WTC11 (cell line): ENCODE data around the gene MYBPHL. TPM values are rescaled to one million over a fixed set of nuclear protein-coding genes. Genes with fewer than 3 reads are reported as not detected.

Source experiments
- ATAC-seq: fragments of 200-7000 bp; cut with Tn5 transposase; 2 replicates; pipeline ENCODE4 v1.10.0; 2021; ENCODE audit warnings: mild to moderate bottlenecking, moderate library complexity
- CTCF ChIA-PET: fragments of 300-600 bp; sonication (Branson Sonifier 250); formaldehyde crosslinking; loops from one replicate; lab custom pipeline; 2021; ENCODE audit warnings: antibody characterized with exemption; lab: Charles Lee
- POLR2A ChIA-PET: fragments of 350-600 bp; sonication (Branson Sonifier 250); formaldehyde crosslinking; loops from one replicate; lab custom pipeline; 2021; ENCODE audit warnings: antibody characterized with exemption; lab: Charles Lee
- DNase-seq: peaks from one replicate; pipeline ENCODE4 v3.0.0; 2021; ENCODE audit warnings: low spot score
- H3K27ac Mint-ChIP-seq: 2 replicates; pipeline ENCODE4 v1.8.0; 2021; ENCODE audit warnings: mixed read lengths
- H3K27me3 Mint-ChIP-seq: 2 replicates; pipeline ENCODE4 v1.8.0; 2021; ENCODE audit warnings: low read depth, mild to moderate bottlenecking, moderate library complexity, mixed read lengths
- H3K36me3 Mint-ChIP-seq: 2 replicates; pipeline ENCODE4 v1.8.0; 2021; ENCODE audit warnings: mixed read lengths
- H3K4me1 Mint-ChIP-seq: 2 replicates; pipeline ENCODE4 v1.8.0; 2022; ENCODE audit warnings: mixed read lengths
- H3K4me3 Mint-ChIP-seq: 2 replicates; pipeline ENCODE4 v1.8.0; 2021; ENCODE audit warnings: mild to moderate bottlenecking, moderate library complexity, mixed read lengths
- H3K9me3 Mint-ChIP-seq: 2 replicates; pipeline ENCODE4 v1.8.0; 2021; ENCODE audit warnings: mixed read lengths
- AR ChIP-seq: fragments of 250-450 bp; sonication (Bioruptor Pico); IDR thresholded peaks from 2 replicates; pipeline ENCODE4 v1.9.0; 2021; ENCODE audit warnings: mild to moderate bottlenecking
- CBFB ChIP-seq: sonication (generic); formaldehyde crosslinking; IDR thresholded peaks from 2 replicates; pipeline ENCODE4 v1.8.1; 2022; ENCODE audit warnings: mild to moderate bottlenecking, low read depth, missing genetic modification reagents
- CDX4 ChIP-seq: fragments of 250-450 bp; sonication (Bioruptor Pico); IDR thresholded peaks from 2 replicates; pipeline ENCODE4 v1.9.0; 2021; ENCODE audit warnings: moderate library complexity, mild to moderate bottlenecking, inconsistent platforms, borderline replicate concordance
- CTCF ChIP-seq: fragments of 200-600 bp; IDR thresholded peaks from 2 replicates; pipeline ENCODE4 v1.8.0; 2022; ENCODE audit warnings: antibody characterized with exemption
- FOXJ3 ChIP-seq: sonication (generic); formaldehyde crosslinking; IDR thresholded peaks from 2 replicates; pipeline ENCODE4 v1.9.0; 2021; ENCODE audit warnings: missing genetic modification reagents, mild to moderate bottlenecking, borderline replicate concordance
- OVOL2 ChIP-seq: fragments of 250-450 bp; sonication (Bioruptor Pico); IDR thresholded peaks from 2 replicates; pipeline ENCODE4 v1.9.0; 2021; ENCODE audit warnings: mild to moderate bottlenecking, borderline replicate concordance
- PRDM15 ChIP-seq: sonication (generic); formaldehyde crosslinking; IDR thresholded peaks from 2 replicates; pipeline ENCODE4 v1.8.0; 2022; ENCODE audit warnings: missing genetic modification reagents
- RORB ChIP-seq: fragments of 250-450 bp; sonication (Bioruptor Pico); IDR thresholded peaks from 2 replicates; pipeline ENCODE4 v1.9.0; 2021; ENCODE audit warnings: mild to moderate bottlenecking
- ZMAT4 ChIP-seq: fragments of 250-450 bp; sonication (Bioruptor Pico); IDR thresholded peaks from 2 replicates; pipeline ENCODE4 v1.9.0; 2021; ENCODE audit warnings: mild to moderate bottlenecking
- ZNF121 ChIP-seq: sonication (generic); formaldehyde crosslinking; IDR thresholded peaks from 2 replicates; pipeline ENCODE4 v1.8.0; 2023; ENCODE audit warnings: missing genetic modification reagents
- ZNF138 ChIP-seq: sonication (generic); formaldehyde crosslinking; conservative IDR thresholded peaks from 2 replicates; pipeline ENCODE4 v1.8.1; 2022; ENCODE audit warnings: mild to moderate bottlenecking, moderate library complexity, missing genetic modification reagents
- ZNF232 ChIP-seq: sonication (generic); formaldehyde crosslinking; IDR thresholded peaks from 2 replicates; pipeline ENCODE4 v1.8.0; 2022; ENCODE audit warnings: mild to moderate bottlenecking, missing genetic modification reagents
- total RNA-seq: library from RNA; stranded (reverse); gene quantifications from 3 replicates; pipeline ENCODE4 v1.2.3, GENCODE V29; 2021
- TF ChIP-seq, protein P1 (sequence below): sonication (generic); formaldehyde crosslinking; IDR thresholded peaks from 2 replicates; pipeline ENCODE4 v1.8.1; 2023; ENCODE audit warnings: mild to moderate bottlenecking, moderate library complexity, missing genetic modification reagents

The MYBPHL gene
- total RNA-seq, 1 experiment from 2014 or later, result 1.2 TPM

GRCh38 chr1:109351457-109351856 is 44.6 kb upstream of the MYBPHL start (continued):
- TF ChIP-seq ZNF232 (CRISPR knock-in tag), result no peak

DNA sequence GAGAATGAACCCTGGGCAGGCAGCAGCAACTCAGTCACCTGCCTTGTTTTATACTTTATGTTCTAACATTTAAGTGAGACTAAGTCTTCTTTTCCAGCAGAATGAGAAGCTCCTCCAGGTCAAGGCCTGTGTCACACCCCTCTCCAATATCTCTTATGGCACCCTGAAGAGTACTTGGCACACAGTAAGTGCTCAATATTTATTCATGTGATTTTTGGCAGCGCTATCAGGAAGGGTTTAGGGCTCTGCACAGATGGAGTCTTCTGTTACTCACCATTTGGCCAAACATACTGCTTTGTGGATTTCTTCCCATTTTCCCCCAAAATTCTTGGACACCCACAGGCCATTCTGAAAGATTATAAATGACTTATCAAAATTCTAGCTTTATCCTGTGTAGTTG is 43.8 kb upstream of the MYBPHL start:
- CTCF ChIA-PET, result interaction anchor here (1.3 to 1.6 kb wide), 2 partner anchors 20 to 47 kb away, joined by 3 to 5 read pairs; partner anchors contain the start of gene SORT1
- no peaks in the 10 kb centered on the region for H3K4me1 Mint-ChIP-seq
- H3K27ac Mint-ChIP-seq, result no peak overlapping the region
- POLR2A ChIA-PET, result interaction anchor here (1.3 kb wide), 1 partner anchor 47 kb away, joined by 3 read pairs; the partner anchor contains the start of gene SORT1
- H3K4me3 Mint-ChIP-seq, result no peak overlapping the region
- H3K9me3 Mint-ChIP-seq, result no peaks in the 10 kb centered on the region
- ATAC-seq (no peak), DNase-seq (no peak)
- no peaks in the 10 kb centered on the region for H3K27me3 Mint-ChIP-seq
- TF ChIP-seq RORB (CRISPR knock-in tag), result no peak
- no peak for TF ChIP-seq FOXJ3 (CRISPR knock-in tag)
- no peak for TF ChIP-seq PRDM15
- TF ChIP-seq ZMAT4, result no peak
- TF ChIP-seq, protein P1, sequence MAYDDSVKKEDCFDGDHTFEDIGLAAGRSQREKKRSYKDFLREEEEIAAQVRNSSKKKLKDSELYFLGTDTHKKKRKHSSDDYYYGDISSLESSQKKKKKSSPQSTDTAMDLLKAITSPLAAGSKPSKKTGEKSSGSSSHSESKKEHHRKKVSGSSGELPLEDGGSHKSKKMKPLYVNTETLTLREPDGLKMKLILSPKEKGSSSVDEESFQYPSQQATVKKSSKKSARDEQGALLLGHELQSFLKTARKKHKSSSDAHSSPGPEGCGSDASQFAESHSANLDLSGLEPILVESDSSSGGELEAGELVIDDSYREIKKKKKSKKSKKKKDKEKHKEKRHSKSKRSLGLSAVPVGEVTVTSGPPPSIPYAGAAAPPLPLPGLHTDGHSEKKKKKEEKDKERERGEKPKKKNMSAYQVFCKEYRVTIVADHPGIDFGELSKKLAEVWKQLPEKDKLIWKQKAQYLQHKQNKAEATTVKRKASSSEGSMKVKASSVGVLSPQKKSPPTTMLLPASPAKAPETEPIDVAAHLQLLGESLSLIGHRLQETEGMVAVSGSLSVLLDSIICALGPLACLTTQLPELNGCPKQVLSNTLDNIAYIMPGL (CRISPR knock-in tag), result no peak
- TF ChIP-seq OVOL2, result no peak
- no peak for TF ChIP-seq ZNF232 (CRISPR knock-in tag)
- TF ChIP-seq ZNF138 (CRISPR knock-in tag), result no peak
- no peak for TF ChIP-seq ZNF121 (CRISPR knock-in tag)
- no peak for TF ChIP-seq CDX4 (CRISPR knock-in tag)
- TF ChIP-seq AR (CRISPR knock-in tag), result no peak
- no peak for TF ChIP-seq CTCF
- TF ChIP-seq CBFB (CRISPR knock-in tag), result no peak
- peaks cover 36% of the 10 kb centered on the region for H3K36me3 Mint-ChIP-seq
